GM12875 (cell line): ENCODE results near the gene ZNF436.
"Not testable (repeated sequence)": the region's sequence is repeated elsewhere in the genome, so short reads cannot be mapped to it uniquely, and the experiment has no call there.

ENCODE experiments used
- H3K4me3 ChIP-seq: one replicate; pipeline ENCODE4 v1.5.1; 2011; ENCODE audit warnings: low read depth, low read length, control low read depth
- CTCF ChIP-seq: IDR thresholded peaks from 2 replicates; pipeline ENCODE4 v1.5.1; 2011; ENCODE audit warnings: low read depth, mild to moderate bottlenecking, control low read depth, inconsistent platforms, low read length, moderate library complexity, borderline replicate concordance; ENCODE audit not compliant: insufficient read depth

ZNF436 gene

GRCh38 chr1:23337869-23338268 is 31.8 kb downstream of the ZNF436 start:
- no peak overlapping the region for H3K4me3 ChIP-seq
- TF ChIP-seq CTCF: no peak

GRCh38 chr1:23331713-23332112 is 37.9 kb downstream of the ZNF436 start:
- no peak for TF ChIP-seq CTCF
- no peak overlapping the region for H3K4me3 ChIP-seq

GRCh38 chr1:23330846-23331245 is 38.8 kb downstream of the ZNF436 start:
- H3K4me3 ChIP-seq: no peak overlapping the region
- TF ChIP-seq CTCF: no peak

GRCh38 chr1:23325393-23325792 is 44.2 kb downstream of the ZNF436 start:
- no peak overlapping the region for H3K4me3 ChIP-seq
- TF ChIP-seq CTCF: no peak

- TF ChIP-seq CTCF: no peak
- no peak overlapping the region for H3K4me3 ChIP-seq
These were observed 46.9 kb downstream of the ZNF436 start for GRCh38 chr1:23322770-23323169.

- not testable (repeated sequence) for H3K4me3 ChIP-seq
These were observed 59.4 kb downstream of the ZNF436 start for GRCh38 chr1:23310280-23310679.
